Activated CD4-positive, alpha-beta T cell treated with anti-CD3 and anti-CD28 coated beads, Interleukin-2, amount 50 U/mL, for 48 hours (primary cell): ENCODE results near the gene COMMD1.
"Not testable (repeated sequence)": the region's sequence is repeated elsewhere in the genome, so short reads cannot be mapped to it uniquely, and the experiment has no call there.

Experiments used
- DNase-seq, 2 experiments: peaks; one replicate each; pipeline ENCODE4 v3.0.0-alpha.2; 2020

Gene COMMD1

GRCh38 chr2:61926531-61927477 lies 21.3 kb downstream of the COMMD1 start:
- no peak for DNase-seq

GRCh38 chr2:61928826-61929461 lies 23.5 kb downstream of the COMMD1 start:
- DNase-seq, result no peak

GRCh38 chr2:61937098-61937497 lies 31.6 kb downstream of the COMMD1 start:
- DNase-seq, result no peak

- DNase-seq, result no peak
Observed at GRCh38 chr2:61937886-61938285, 32.4 kb downstream of the COMMD1 start.

GRCh38 chr2:61938511-61938910 lies 33.0 kb downstream of the COMMD1 start:
- DNase-seq, result no peak

GRCh38 chr2:61943251-61943650 lies 37.8 kb downstream of the COMMD1 start:
- no peak for DNase-seq

GRCh38 chr2:61946666-61947065 lies 41.2 kb downstream of the COMMD1 start:
- no peak for DNase-seq

- no peak for DNase-seq
Observed at GRCh38 chr2:61948661-61949457, 43.4 kb downstream of the COMMD1 start.

GRCh38 chr2:61949458-61949713 lies 43.9 kb downstream of the COMMD1 start:
- no peak for DNase-seq

GRCh38 chr2:61949714-61950560 lies 44.5 kb downstream of the COMMD1 start:
- no peak for DNase-seq

GRCh38 chr2:61950571-61951315 lies 45.3 kb downstream of the COMMD1 start:
- no peak for DNase-seq

- DNase-seq, result no peak
Observed at GRCh38 chr2:61951881-61952280, 46.4 kb downstream of the COMMD1 start.

- DNase-seq, result no peak
Observed at GRCh38 chr2:61952288-61952687, 46.8 kb downstream of the COMMD1 start.

GRCh38 chr2:61954856-61955255 lies 49.4 kb downstream of the COMMD1 start:
- DNase-seq, result not testable (repeated sequence)

GRCh38 chr2:61959381-61960293 lies 54.2 kb downstream of the COMMD1 start:
- no peak for DNase-seq

- DNase-seq, result no peak
Observed at GRCh38 chr2:61961231-61961901, 55.9 kb downstream of the COMMD1 start.

- DNase-seq, result no peak
Observed at GRCh38 chr2:61962095-61962984, 56.9 kb downstream of the COMMD1 start.

GRCh38 chr2:61966087-61966727 lies 60.7 kb downstream of the COMMD1 start:
- no peak for DNase-seq

GRCh38 chr2:61967262-61967661 lies 61.8 kb downstream of the COMMD1 start:
- DNase-seq, result no peak
